HG03439 (cell line): ENCODE data around the gene SH3BP2.

Experiments used
- ATAC-seq: cut with Tn5 transposase; IDR thresholded peaks from one replicate; pipeline ENCODE4 v1.9.1; 2021; ENCODE audit warnings: mild to moderate bottlenecking, moderate library complexity; ENCODE audit not compliant: unreplicated experiment

SH3BP2 gene

DNA sequence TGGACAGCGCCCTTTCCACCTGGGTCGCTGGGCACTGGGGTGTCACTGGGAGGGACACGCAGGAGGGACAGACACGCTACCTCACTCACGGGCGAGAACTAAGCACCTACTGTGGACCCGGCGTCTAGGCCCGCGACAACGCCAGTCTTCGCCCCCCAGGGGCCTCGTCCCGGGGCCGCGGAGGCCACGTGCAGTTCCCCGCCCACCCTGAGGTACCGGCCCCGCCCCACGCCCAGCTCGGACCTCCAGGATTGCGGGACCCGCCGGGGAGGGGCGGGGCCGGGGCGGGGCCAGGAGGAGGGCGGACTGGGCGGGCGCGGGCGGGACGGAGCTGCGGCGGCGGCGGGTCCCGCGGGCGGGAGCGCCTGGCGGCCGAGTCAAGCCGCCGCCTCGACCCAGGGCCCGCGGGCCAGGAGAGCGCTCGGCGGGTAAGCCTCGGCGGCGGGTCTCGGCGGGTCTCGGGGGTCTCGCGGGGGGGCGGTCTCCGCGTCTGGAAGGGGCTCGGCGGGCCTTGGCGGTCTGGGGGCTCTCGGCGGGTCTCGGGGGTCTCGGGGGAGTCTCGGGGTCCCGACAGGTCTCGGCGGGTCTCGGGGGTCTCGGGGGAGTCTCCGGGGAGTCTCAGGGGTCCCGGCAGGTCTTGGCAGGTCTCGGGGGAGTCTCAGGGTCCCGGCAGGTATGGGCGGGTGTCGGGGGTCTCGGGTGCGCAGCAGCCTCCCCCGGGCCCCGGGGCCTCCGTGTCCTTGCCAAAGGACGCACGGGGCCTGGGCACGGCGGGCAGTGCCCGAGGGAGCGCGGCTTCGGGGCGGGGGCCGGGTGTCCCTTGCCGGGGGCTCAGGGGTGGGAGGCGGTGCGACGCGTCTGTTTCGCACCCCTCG is at the start of gene SH3BP2:
Gene SH3BP2, plus strand, starts transcription at position 375 of the 875 bp plus-strand sequence. CDS start 27,533 bp downstream, outside the sequence.
- ATAC-seq = no peak

DNA sequence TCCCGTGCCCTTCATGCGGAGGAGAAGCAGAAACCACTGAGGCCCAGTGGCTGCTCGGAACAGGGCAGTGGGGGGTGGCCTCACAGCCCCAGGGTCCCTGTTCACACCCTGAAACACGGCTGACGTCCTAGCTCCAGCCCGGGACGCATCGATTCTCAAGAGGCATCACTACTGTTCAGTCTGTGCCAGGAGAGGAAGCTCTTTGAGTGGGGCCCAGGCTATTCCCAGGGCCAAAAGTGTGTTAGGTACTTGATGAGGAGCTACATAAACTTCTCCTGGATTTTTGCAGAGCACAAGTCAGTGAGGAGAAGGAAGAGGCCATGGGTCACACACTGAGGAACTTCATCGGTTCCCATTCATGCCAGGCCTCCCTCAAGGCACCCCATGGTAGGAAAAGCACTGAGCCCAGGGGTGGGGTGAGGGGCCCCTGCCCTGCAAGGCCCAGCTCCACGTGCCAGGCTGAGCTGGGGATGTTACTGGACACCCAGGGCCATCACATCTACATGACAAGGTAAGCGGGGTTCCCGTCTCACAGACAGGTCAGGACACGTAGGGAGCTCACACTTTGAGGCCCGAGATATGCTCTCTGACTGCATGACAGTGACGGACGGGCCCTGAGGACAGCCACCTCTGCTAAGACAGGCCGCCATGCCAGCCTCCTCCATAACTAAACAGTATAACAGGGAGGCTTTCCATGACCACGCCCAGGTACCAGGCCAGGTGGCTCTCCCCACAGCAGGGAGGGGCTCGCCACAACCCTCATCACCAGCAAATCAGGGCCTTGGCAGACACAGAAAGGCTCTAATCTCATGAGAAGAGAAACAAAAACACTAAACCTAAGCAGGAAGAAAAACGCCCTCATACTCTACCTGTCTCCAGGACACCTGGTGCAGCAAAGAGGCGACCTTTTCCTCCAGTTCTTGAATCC is 49.1 kb upstream of the SH3BP2 start:
- no peak for ATAC-seq

GRCh38 chr4:2744576-2745270 is 48.2 kb upstream of the SH3BP2 start:
- ATAC-seq = no peak

GRCh38 chr4:2745516-2745915 is 47.4 kb upstream of the SH3BP2 start:
- no peak for ATAC-seq

DNA sequence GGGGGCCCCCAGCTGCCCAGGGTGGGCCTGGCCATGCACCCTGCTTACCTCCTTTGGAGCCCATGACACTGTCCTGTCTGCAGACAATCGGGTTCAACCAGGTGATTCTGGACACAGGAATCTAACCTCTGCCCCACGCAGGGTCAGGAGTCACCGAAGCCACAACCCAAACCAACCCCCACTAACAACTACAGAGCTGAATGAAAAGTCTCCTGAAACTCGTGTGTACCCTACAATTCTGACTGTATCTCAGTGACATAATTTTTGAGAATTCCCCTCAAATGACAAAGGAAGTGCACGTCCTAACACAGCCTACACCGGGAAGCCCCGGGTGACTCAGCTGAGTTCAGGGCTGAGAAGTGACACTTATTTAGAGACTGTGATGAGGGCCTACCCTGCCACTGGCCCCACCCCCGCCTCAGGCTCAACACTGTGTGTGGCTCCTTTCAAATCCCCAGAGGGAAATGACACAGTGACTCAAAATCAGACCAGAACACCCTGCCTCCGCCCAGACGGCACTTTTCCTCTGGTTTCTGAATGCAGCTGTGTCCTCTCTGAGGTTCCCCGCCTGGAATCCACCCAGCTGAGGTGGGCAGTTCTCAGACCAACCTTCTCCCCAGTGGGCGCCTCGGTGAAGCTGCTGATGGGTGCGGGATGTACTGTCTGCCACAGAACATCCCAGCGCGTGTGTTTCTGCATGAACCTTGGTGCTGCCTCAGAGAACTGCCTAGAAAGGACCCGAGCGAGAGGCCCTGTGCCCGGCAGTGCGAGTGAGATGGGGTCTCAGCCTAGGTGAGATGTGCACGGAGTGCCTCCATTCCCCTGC is 46.7 kb upstream of the SH3BP2 start:
- peak; percentile 81 for ATAC-seq

GRCh38 chr4:2746891-2747695 is 45.8 kb upstream of the SH3BP2 start:
- ATAC-seq = no peak

DNA sequence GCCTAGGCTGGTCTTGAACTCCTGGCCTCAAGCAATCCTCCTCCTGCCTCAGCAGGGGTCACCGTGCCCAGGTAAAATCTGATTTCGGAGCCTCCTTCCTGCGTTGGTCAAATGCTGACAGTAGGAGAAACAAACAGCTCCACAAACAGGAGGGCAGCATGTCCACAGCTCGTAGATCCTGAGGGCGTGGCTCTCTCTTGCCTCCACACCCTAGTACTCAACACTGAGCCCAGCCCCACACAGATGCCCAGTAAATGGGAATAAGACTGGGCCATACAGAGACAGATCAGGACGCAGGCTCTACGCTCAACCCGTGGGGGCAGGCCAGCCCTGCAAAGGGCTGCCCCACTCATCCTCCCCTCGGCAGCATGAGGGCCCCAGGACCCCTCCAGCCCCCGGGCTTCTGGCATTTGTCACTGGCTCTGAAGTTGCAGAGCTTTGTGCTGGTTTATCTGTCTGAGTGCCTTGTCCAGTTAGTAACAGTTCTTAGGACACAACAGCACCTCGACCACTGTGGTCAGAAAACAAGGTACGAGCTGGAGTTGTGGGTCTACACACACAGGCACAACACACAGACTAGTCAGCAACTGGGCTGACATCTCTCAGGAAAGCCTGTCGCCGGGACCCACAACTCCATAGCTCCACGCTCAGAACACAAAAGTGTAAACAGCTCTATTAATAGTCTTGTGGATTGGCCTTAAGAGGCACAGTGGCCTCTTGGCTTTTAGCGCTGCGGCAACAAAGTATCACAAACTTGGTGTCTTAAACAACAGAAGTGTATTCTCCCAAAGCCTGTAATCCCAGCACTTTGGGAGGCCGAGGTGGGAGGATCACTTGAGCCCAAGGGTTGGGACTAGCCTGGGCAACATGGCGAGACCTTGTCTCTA is 41.9 kb upstream of the SH3BP2 start:
- no peak for ATAC-seq

DNA sequence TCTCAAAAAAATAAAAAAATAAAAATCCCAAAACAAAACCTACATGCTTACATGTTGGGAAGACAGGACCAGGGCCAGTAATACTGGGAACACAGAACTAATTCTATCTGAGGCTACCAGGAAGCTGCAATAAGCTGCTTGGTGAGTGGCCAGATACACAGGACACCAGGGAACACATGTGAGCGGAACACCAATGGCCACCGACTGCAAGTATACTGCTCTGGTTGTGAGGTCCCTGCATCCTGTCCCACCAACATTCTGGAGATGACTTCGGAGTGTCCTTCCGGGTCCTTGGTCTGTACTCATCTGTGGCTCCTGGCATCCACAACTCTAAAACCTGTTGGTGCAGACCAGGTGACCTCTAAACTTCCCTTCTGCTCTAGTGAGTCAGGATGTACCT is 39.4 kb upstream of the SH3BP2 start:
- no peak for ATAC-seq

- no peak for ATAC-seq
Observed at GRCh38 chr4:2754848-2755819, 37.8 kb upstream of the SH3BP2 start.

- ATAC-seq = peak; percentile 67
Observed at GRCh38 chr4:2755821-2756690, 36.8 kb upstream of the SH3BP2 start, which contains the start of gene TNIP2. Gene TNIP2, minus strand, starts transcription at chr4:2756336. Its CDS starts 47 bp downstream, at chr4:2756289.

DNA sequence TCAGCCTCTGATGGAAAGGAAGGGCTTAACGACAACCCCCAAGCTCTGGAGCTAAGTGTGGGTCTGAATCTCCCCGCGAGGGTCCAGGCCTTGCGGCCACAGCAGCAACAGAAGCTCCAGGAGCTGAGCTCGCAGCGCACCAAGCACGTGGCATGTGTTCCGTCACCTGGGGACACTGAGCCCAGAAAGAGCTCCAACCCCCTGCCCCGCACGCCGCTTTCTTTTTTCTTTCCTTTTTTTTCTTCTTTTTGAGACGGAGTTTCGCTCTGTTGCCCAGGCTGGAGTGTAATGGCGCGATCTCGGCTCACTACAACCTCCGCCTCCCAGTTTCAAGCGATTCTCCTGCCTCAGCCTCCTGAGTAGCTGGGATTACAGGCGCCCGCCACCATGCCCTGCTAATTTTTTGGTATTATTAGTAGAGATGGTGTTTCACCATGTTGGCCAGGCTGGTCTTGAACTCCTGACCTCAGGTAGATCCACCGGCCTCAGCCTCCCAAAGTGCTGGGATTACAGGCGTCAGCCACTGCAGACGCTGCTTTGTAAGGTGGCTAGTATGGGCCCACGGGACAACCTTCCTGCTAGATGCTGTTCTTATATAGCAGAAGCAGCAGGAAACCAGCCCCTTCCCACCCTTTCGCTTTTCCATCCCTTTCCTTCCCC is 36.1 kb upstream of the SH3BP2 start:
- ATAC-seq = no peak

GRCh38 chr4:2757426-2757825 is 35.5 kb upstream of the SH3BP2 start:
- no peak for ATAC-seq

- no peak for ATAC-seq
Observed at GRCh38 chr4:2761035-2761923, 31.6 kb upstream of the SH3BP2 start.

- ATAC-seq = no peak
Observed at GRCh38 chr4:2762048-2762447, 30.8 kb upstream of the SH3BP2 start.
